SKM-1 (cell line): ENCODE data around the gene STUM.

ENCODE experiments used
- DNase-seq: peaks from one replicate; lab custom pipeline; 2025; ENCODE audit not compliant: unreplicated experiment; lab: John Stamatoyannopoulos, UW

The STUM gene

DNA sequence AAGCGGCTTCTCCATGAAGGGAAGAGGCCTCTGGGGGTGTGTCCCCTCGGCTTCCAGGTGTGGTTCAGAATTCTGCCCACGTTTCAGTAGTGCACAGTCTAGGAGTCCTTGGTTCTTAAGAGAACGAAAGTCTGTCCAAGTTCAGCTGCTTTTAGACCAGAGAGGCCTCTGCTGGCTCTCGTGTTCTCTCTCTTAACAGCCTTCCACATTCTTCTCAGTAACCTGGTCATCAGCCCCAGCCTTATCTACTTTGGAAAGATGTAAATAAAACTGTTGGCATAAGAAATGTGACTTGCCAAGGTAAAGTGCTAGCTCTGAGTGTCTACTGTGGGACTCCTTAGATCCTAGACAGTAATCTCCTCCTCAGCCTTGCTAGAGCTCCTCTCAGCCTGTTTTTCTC is 15.3 kb upstream of the STUM start:
- no peak for DNase-seq

DNA sequence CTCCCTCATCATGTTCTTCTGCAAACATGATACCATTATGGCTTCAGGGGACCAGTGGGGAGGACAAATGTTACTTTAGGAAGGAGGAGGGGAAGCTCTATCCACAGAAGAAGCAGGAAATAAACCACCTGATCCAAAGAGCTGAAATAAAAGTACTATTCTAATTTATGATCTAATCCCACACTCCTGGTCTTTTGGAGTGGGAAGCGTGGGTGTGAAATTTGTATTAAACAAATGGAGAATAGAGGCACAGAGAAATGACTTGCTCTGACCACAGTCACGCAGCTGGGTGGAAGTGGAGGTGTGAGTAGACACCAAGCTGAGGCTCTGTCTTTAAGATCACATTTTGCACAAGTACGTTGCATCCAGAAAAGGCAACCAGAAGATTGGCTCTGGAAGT is 14.5 kb upstream of the STUM start:
- no peak for DNase-seq

DNA sequence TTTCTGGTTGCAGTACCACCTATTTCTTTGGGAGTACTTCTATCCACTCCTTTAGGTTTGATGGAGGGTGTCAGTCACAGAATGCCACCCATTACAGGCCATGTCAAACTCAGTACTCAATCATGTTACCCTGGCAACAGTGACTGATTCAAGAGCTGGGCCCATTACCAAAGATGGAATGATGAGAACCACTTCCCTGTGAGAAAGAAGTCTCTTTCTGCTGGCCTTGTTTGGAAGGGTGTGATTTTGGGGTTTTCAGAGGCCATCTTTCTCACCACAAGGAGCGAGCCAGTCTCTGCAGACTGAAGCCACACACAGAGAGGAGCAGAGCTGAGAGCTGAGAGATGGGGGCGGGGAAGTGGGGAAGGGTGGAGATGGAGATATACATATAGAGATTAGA is 13.9 kb upstream of the STUM start:
- no peak for DNase-seq

DNA sequence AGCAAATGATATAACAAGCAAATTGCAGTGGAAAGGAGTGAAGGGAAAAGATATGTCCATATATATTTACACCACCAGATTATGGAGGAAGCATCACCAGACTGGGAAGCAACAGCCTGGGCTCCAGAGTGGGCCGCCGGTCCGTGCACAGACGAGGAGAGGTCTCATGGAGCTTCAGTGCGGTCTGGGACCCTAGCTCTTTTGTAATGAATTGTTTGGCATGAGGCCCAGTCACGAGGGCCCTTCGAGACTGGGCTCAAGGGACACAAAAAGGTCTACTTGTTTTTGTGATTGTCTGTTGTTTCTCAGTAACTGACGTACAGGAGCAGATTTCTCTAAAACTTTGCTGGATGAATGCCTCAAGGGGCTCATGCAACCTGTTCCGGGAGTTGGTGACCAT is 12.9 kb upstream of the STUM start:
- no peak for DNase-seq

DNA sequence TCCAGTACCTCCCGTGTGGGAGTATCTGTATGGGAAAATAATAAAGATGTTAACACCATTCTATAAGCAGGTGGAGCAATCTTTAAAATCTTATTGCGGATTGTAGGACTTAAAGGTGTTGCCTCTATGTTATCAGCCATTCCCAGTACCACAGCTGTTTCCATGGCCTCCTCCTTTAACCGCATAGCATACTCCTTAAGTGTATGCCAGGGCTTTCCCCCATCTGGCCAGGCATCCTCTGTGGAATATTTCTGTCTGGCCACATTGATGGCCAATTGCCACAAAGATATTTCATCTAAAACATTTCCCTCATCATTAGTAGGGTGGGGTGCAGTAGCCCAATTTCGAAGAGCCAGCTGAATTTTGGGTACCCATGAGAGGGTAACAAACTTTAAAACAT is 7.3 kb upstream of the STUM start:
- no peak for DNase-seq

DNA sequence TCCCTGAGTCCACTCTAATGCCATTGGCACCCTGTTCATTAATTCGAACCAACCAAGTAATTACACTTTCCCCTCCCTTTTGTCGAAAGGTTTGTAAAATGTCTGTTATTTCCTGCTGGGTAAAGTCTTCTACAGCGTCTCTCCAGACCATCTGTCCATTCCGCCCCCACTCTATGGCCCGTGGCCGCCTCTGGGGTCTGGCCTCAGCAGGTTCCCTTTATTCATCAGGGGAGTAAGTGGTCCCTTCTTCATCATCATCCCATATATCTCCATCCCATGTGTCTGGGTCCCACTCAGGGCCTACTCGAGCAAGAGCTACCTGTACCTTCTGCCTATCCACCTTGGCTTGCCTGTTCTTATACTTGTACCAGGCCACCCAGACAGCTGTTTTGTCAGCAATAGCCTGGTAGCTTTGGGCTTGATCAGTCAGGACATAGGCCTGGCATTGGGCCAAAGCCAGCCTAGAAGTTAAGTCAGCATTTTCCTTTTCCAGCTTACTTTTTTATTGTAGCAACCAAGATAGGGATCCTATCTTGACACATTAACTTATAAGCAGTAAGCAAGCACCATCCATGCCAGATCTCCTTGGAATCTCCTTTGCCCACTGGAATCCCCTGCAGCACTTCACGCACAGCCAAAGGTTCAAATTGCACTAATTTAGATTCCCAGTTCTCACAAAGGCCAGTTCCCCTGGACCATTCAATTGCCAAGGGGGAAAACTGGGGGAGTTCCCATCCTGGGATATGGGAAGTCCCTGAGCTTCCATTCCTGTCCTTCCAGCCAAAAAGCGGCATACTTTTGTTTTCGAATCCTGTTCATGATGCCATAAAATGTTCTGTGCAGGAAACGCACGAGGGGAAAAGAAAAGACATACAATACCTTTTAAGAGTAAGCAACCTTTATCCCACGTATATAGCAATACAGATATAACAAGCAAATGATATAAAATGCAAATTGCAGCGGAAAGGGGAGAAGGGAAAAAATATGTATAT is 6.6 kb upstream of the STUM start:
- DNase-seq: no peak

DNA sequence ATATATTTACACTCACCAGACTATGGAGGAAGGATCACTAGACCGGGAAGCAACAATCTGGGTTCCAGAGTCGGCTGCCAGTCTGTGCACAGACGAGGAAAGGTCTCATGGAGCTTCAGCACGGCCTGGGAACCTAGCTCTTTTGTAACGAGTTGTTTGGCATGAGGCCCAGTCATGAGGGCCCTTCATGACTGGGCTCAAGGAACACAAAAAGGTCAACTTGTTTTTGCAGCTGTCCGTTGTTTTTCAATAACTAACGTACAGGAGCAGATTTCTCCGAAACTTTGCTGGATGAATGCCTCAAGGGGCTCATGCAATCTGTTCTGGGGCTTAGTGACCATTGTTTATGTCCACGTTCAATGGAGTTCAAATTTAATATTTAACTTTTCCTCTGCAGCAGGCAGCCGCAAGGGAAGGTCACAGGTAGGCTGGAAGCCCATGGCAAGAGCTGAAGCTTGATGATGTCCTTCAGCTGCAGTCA is 5.9 kb upstream of the STUM start:
- no peak for DNase-seq

DNA sequence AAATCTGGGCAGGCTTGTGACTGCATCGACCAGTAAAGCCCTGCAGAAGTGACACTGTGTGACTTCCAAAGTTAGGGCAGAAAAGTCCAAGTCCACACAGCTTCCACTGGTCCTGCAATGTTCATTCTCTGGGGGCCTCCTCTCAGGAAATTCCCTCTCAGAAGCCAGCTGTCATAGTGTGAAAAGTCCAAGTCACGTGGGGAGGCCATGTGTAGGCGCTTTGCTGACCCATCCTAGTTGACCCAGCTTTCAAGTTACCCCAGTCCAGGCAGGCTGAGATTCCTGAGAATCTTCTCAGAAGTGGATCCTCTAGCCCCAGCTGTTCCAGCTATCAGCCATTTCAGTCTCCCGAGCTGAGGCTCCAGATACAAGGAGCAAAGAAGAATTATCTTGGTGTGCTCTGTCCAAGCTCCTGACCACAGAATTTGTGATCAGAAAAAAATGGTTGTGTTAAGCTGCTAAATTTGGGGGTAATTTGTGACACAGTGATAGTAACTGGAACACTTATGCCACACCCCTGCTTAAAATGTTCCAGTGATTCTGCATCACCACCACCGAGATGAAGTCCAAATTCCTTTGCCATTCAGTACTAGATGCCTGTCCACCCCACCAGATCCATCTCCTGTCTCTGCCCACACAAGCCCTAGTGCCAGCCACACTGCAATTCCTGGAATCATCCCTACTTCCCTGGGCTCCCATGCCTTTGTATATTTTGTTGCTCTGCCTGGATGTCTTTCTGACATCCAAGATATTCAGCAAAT is 2.5 kb upstream of the STUM start:
- no peak for DNase-seq

DNA sequence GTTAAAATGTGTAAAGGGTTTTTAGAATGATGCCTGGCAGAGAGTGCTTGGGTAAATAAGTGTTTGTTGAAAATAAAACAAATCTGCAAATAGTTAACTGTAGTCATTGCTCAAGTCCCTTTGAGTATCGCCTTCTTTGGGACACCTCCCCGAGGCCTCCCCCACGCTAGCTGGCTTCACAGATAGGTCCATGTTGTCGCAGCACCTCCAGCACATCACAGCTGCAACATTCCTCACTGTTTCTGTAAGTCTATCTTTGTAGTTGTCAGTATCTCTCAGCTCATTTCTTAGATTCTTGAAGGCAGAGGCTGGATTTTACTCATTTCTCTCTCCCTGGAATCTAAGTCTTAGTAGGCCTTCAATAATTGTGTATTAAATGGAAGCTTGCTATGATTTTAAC is 1.6 kb upstream of the STUM start:
- no peak for DNase-seq

DNA sequence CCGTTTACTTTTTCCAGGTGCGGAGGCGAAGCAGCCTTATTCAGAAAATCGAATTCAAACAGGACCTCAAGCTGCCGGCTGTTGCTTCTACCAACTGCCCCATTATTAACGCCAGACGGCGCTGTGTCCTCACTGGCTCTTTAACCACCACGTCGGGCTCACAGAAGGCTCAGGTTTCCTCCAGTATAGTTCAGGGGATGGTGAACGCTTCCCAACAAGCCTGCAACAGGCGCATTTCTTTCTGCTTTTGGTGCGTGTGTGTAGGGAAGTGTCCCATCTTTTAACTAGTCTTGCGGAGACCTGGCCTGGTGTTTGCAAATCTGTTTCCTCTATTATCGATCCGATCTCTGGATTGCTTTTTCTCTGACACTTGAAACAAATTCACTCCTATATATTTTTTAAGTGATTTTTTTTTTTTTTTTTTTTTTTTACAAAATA is 791 bp upstream of the STUM start:
- peak; percentile 79 for DNase-seq

DNA sequence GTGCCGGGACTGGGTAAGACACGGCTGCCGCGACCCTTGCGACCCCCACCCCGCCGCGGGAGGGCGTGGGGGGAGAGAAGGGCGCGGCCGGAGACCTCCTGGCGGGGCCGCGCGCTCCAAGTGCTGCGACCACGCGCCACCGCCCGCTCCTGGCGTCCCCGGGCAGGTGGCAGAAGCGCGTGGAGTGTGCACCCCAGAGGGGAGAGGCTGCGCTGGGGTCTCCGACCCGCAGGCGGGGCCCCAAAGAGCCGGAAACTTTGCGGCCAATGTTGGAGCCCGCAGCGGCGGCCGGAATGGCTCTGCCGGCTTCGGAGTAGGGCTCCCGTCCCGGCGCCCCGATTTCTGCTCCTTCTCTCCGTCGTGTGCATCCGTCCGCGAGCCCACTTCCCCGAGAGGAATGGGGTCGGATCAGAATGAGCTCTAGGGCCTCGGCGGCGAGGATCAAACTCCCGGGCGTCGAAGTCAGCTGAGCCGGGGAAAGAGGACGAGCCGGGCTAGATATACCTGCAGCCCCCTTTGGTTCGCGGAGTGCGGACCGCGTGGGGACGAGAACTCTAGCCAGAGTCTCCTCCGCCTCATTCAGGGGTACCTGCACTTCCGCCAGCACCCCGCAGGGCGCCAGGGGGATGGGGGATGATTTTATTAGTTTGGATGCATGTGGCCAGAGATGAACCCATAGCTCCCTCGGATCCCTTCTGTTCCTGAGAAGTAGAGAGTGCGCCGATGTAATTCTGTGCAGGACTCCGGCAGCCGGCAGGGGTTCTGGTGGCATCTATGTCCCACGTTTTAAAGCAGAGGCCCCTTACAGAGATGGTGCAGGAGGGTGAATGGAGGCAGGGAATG is 751 bp downstream of the STUM start:
- DNase-seq: no peak

DNA sequence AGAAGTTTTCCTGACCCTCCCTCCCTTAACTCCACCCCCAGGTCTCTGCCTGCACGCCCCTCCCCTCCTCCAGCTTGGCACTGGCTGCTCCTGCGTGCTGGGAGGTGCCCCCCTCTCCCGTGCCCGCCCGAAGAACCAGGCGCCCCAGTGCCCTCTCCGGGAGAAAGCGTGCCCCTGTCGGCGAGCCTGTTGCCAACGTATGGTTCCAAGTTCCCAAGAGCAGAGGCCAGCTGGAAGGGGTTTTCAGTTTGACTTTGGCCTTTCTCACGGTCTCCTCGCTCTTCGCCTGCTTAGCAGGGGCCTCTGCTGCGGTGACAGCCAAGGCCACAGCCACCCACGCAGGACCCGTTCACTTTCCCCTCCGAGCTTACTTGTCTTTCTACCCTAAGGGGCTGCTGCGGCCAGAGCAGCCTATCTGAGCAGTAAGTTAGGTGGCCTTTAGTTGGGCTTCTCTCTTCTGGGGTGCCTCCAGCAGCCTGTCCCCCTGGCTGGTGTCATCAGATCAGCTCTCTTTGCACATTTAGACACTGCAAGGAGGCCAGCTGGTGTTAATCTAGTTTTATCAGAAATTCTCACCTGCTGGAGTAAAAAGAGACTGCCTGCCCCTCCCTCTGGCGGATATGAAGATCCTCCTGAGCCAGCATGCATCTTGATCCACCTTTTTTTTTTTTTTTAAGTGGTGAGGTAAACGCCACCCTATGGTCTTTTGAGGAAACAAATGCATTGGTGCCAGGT is 1.5 kb downstream of the STUM start:
- no peak for DNase-seq

DNA sequence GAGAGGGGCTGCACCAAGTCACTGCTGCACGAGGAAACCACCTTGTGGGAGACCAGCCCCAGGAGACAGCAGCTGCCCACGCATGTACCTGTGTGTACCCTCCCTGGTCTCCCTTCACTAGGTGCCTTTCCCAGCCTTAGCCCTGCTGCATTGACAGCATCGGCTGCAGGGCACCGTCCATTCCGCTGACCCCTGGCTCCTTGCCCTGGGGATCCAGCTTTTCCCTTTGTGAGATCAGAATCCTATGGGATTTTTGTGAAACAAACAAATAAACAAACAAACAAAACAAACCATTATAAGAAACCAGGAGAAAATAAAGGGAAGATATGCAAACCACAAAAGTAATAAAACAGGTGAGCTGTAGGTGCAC is 2.1 kb downstream of the STUM start:
- DNase-seq: no peak

DNA sequence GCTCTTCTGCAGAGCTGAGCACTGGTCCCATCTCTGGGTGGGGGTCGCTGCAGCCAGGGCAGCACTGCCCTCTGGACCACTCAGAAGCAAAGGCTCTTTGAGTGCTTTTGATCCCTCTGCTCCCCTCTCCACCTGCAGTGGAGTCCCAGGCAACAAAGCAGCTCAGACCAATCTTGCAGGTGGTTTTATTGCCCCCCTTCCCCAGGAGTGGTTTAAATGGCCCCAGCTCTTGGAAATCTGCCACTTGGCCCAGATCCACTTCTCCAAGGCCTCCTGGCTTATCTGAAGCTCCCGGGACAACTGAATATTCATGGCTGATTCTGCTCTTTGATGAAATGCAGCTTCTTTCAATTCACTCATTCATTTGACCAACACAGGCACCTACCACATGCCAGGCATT is 2.7 kb downstream of the STUM start:
- DNase-seq: no peak

DNA sequence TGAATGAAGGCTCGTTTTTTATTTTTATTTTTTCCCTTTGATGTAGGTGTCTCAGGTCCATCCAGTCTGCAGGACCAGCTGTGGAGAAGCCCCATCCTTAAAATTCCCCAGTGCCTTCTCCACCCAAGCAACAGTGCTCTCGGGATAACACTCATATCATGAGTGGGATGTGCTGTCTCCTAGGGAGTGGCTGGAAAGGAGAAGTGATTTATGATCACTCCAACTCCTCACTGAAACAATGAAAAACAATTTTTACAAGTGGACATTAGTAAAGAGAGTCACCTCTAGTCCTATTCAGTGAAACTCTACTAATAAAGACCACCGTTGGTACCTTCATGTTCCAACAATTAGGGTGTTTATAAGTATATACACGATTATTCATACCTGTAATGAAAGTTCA is 3.5 kb downstream of the STUM start:
- DNase-seq: no peak

DNA sequence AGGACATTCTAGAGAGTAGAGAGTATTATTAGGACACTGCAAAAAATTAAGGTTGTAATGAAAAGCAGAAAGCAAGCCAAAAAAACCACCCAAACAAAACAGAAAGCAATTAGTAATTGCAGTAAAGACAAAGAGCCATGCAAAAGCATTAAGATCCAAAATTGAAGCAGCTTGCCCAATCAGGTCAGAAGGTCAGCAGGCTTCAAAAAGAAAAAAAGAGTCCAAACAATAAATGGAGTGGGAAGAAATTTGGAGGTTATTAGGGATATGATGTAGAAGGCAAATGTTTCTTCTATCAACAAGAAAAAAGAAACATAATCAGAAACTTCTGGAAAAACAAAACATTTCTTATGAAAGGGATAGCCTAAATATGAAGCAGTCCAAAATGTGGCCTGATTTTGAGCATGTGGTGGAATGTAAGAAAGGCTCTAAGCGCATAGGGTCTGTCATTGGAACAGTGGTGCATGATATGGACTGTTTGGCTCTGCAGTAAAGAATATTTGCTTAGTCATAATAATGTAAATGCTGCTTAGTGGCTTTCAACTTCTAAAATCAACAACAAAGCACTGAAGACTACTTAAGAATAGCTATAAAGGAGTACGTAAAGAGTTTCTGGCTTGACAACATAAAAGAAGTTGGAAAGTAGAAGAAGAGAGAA is 4.8 kb downstream of the STUM start:
- DNase-seq: no peak

DNA sequence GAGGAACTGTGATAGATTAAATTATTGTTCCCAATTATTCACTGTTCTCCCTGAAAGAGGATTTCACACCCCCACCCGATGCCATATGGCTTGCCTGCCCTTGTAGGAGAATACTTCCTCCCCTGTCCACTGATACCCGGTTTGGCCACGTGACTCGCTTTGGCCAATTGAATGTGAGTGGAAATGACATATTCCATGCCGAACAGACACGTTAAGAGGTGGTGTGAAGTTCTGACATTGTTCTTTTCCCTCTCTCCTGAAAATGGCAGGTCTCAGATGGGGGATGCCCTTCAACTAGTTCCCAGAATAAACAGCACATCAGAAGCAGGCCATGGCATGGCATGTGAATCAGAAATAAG is 5.3 kb downstream of the STUM start:
- no peak for DNase-seq

DNA sequence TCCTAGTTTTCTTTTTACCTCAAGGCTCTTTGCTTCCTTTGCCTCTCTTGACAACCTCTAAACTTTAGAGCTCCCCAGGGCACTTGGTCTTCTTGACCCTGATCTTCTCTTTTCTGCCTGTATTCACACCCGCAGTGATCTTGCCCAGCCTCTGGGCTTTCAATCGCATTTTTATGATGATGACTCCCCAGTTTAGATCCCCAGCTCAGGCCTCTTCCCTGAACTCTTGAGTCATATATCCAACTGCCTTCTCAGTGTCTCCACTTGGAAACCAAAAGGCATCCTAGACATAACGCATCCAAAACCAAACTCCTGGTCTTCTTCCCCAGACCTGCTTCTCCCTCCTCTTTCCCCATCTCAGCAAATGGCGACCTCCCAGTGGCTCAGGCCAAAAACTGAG is 6.5 kb downstream of the STUM start:
- no peak for DNase-seq

DNA sequence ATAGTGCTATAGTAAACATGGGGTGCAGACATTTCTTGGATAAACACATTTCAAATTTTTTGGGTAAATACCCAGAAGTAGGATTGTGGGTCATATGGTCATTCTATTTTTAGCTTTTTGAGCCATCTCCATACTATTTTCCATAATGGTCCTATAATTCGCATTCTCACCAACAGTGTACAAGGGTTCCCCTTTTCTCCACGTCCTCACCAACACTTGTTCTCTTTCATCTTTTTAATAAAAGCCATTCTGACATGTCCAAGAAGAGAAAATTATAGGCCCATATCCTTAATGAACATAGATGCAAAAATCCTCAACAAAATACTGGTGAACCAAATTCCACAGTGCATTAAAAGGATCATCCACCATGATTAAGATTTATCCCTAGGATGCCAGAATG is 8.9 kb downstream of the STUM start:
- no peak for DNase-seq

DNA sequence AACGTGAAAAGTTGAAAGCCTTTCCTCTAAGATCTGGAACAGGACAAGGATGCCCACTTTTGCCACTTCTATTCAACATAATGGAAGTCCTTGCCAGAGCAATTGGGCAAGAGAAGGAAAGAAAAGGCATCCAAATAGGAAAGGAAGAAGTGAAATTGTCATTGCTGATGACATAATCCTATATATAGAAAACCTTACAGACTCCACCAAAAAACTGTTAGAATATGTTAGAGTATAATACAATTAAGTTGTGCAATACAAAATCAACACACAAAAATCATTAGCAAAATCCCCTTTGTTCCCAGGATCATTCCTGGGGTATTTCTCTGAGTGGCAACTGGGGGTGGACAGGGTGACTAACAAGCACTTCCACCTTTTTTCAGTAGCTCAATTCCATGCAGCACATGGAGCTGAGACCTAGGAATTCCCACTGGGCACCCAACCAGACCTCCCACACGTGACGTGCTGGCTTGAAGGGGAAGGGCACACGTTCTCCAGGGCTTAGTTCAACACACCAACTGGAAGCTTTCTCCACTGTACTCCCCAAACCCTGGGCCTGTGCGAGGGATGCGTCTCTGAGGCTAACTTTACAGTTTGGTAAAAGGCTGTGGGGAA is 9.6 kb downstream of the STUM start:
- DNase-seq: no peak
